Measurements from ENCODE around the gene ZMYND11. TPM values are rescaled to one million over a fixed set of nuclear protein-coding genes. Genes with fewer than 3 reads are reported as not detected.

ZMYND11 gene
- total RNA-seq, 1 donor from 2014 or later, result 69.2 TPM

DNA sequence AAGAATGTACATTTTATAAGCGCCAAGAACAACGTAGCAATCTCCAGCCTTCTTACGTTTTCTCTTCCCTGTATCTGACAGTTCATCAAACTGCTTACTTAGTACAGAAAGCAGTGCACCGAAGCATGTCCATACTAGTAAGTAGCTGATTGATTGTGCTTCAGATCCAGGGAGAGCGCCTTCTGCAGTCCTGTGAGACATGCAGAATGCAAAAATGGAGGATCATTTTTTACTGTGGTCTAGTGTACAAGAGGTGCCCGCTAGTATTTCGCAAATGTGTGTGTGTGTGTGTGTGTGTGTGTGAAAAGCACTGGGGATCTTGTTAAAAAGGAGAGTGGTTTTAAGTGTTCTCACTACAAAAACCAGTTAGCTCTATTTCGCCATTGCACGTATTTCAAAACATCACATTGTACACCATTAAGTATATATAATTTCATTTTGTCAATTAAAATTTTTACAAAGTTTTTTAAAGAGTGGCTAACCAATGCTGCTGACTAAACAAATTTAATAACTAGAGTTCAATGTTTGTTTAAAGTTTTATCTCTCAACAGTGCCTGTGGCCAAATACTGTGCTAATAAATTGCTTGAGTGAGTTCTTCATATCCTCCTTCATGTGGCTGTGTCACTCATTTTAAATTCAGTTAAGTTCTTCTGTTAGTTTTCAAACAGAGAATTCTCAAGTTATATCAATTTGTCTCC lies 99.6 kb downstream of the ZMYND11 start:
- Mint-ChIP-seq H3K4me3 (no peak overlapping the region), H3K27ac (peak overlapping the region; percentile 67), H3K9me3 (no peaks in the 10 kb centered on the region), H3K4me1 (peaks cover 17% of the 10 kb centered on the region), H3K27me3 (ENCODE audit: low read depth) (no peaks in the 10 kb centered on the region), H3K36me3 (peaks cover 12% of the 10 kb centered on the region)
- TF ChIP-seq, protein P1, sequence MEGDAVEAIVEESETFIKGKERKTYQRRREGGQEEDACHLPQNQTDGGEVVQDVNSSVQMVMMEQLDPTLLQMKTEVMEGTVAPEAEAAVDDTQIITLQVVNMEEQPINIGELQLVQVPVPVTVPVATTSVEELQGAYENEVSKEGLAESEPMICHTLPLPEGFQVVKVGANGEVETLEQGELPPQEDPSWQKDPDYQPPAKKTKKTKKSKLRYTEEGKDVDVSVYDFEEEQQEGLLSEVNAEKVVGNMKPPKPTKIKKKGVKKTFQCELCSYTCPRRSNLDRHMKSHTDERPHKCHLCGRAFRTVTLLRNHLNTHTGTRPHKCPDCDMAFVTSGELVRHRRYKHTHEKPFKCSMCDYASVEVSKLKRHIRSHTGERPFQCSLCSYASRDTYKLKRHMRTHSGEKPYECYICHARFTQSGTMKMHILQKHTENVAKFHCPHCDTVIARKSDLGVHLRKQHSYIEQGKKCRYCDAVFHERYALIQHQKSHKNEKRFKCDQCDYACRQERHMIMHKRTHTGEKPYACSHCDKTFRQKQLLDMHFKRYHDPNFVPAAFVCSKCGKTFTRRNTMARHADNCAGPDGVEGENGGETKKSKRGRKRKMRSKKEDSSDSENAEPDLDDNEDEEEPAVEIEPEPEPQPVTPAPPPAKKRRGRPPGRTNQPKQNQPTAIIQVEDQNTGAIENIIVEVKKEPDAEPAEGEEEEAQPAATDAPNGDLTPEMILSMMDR (IDR thresholded peaks at IDR 0.05; ENCODE audit: unreplicated experiment), result no peak
- no peak for DNase-seq (ENCODE audit: low spot score in 2 of 2, unreplicated experiment in 2 of 2)

DNA sequence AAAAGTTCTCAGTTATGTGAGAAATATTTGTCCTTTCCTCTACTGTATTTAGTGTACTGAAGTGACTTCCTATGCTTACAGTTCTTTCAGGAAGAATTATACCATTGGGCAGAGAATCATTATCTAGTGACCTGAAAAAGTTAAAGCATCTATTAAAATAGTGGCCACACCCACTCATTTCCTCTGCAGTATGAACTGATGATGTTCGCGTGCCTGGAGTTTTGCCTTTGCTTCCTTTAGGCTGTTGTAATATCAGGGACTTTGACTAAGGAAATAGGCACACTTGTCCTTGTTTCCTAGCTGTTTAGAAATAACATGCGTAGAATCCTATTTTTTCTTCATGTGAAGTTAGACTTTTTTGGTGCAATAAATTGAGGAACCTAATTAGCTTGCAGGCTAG lies 100.7 kb downstream of the ZMYND11 start:
- H3K4me1 Mint-ChIP-seq, result peaks cover 17% of the 10 kb centered on the region
- DNase-seq (ENCODE audit: low spot score in 2 of 2, unreplicated experiment in 2 of 2), result no peak
- TF ChIP-seq, protein P1 (IDR thresholded peaks at IDR 0.05; ENCODE audit: unreplicated experiment), result no peak
- peak overlapping the region; percentile 27 for H3K27ac Mint-ChIP-seq
- no peaks in the 10 kb centered on the region for H3K27me3 Mint-ChIP-seq (ENCODE audit: low read depth)
- peaks cover 12% of the 10 kb centered on the region for H3K36me3 Mint-ChIP-seq
- H3K9me3 Mint-ChIP-seq, result no peaks in the 10 kb centered on the region
- no peak overlapping the region for H3K4me3 Mint-ChIP-seq

GRCh38 chr10:239109-239508 lies 103.9 kb downstream of the ZMYND11 start:
- no peak overlapping the region for H3K4me3 Mint-ChIP-seq
- H3K36me3 Mint-ChIP-seq, result peaks cover 9% of the 10 kb centered on the region
- H3K27ac Mint-ChIP-seq, result no peak overlapping the region
- TF ChIP-seq, protein P1 (IDR thresholded peaks at IDR 0.05; ENCODE audit: unreplicated experiment), result no peak
- DNase-seq (ENCODE audit: low spot score in 2 of 2, unreplicated experiment in 2 of 2), result no peak
- no peaks in the 10 kb centered on the region for H3K27me3 Mint-ChIP-seq (ENCODE audit: low read depth)
- H3K4me1 Mint-ChIP-seq, result peaks cover 15% of the 10 kb centered on the region
- no peaks in the 10 kb centered on the region for H3K9me3 Mint-ChIP-seq

- Mint-ChIP-seq H3K36me3 (peaks cover 15% of the 10 kb centered on the region), H3K27me3 (ENCODE audit: low read depth) (no peaks in the 10 kb centered on the region), H3K9me3 (no peaks in the 10 kb centered on the region), H3K4me3 (no peak overlapping the region), H3K4me1 (peaks cover 2% of the 10 kb centered on the region), H3K27ac (no peak overlapping the region)
- TF ChIP-seq, protein P1 (IDR thresholded peaks at IDR 0.05; ENCODE audit: unreplicated experiment), result no peak
- no peak for DNase-seq (ENCODE audit: low spot score in 2 of 2, unreplicated experiment in 2 of 2)
Observed at GRCh38 chr10:241451-241850, 106.2 kb downstream of the ZMYND11 start.

- no peak overlapping the region for H3K4me3 Mint-ChIP-seq
- TF ChIP-seq, protein P1 (IDR thresholded peaks at IDR 0.05; ENCODE audit: unreplicated experiment), result no peak
- peaks cover 19% of the 10 kb centered on the region for H3K36me3 Mint-ChIP-seq
- H3K27ac Mint-ChIP-seq, result no peak overlapping the region
- H3K9me3 Mint-ChIP-seq, result no peaks in the 10 kb centered on the region
- H3K27me3 Mint-ChIP-seq (ENCODE audit: low read depth), result no peaks in the 10 kb centered on the region
- DNase-seq (ENCODE audit: low spot score in 2 of 2, unreplicated experiment in 2 of 2), result no peak
- peaks cover 2% of the 10 kb centered on the region for H3K4me1 Mint-ChIP-seq
Observed at GRCh38 chr10:241966-242643, 106.8 kb downstream of the ZMYND11 start.

Measured in mesothelial cell of epicardium (in vitro differentiated cells).